Loucy (cell line): ENCODE results near the gene PEX11B.

Experiments used
- H2AFZ ChIP-seq: fragments of 200-600 bp; sonication (generic); 2 replicates; pipeline ENCODE4 v1.6.0; 2016; ENCODE audit warnings: antibody characterized with exemption, mild to moderate bottlenecking, low read length, moderate library complexity
- H3F3A ChIP-seq: fragments of 200-600 bp; 2 replicates; pipeline ENCODE4 v1.6.0; 2016; ENCODE audit warnings: antibody characterized with exemption, low read depth, mild to moderate bottlenecking
- H3K27me3 ChIP-seq: fragments of 200-600 bp; sonication (generic); 2 replicates; pipeline ENCODE4 v1.6.1; 2014; ENCODE audit warnings: low read length, mild to moderate bottlenecking; ENCODE audit not compliant: insufficient read depth, poor library complexity, severe bottlenecking
- H3K36me3 ChIP-seq: fragments of 200-600 bp; sonication (generic); 2 replicates; pipeline ENCODE4 v1.6.1; 2016; ENCODE audit warnings: low read length; ENCODE audit not compliant: insufficient read depth
- H3K4me1 ChIP-seq: fragments of 200-600 bp; sonication (generic); 2 replicates; pipeline ENCODE4 v1.5.1; 2014; ENCODE audit warnings: low read length, mild to moderate bottlenecking; ENCODE audit not compliant: insufficient read depth, poor library complexity, severe bottlenecking
- H3K4me2 ChIP-seq: fragments of 200-600 bp; sonication (generic); 2 replicates; pipeline ENCODE4 v1.6.0; 2014; ENCODE audit warnings: antibody characterized with exemption, low read length, low read depth, mild to moderate bottlenecking; ENCODE audit not compliant: poor library complexity, severe bottlenecking
- H3K4me3 ChIP-seq: fragments of 200-600 bp; sonication (generic); 2 replicates; pipeline ENCODE4 v1.5.1; 2014; ENCODE audit warnings: low read length, mild to moderate bottlenecking, mixed read lengths; ENCODE audit not compliant: poor library complexity, severe bottlenecking
- H3K79me2 ChIP-seq: fragments of 200-600 bp; sonication (generic); 2 replicates; pipeline ENCODE4 v1.6.1; 2014; ENCODE audit warnings: low read length; ENCODE audit not compliant: insufficient read depth
- H3K9ac ChIP-seq: fragments of 200-600 bp; sonication (generic); 2 replicates; pipeline ENCODE4 v1.6.0; 2014; ENCODE audit warnings: mild to moderate bottlenecking, low read depth, low read length, moderate library complexity; ENCODE audit not compliant: poor library complexity, severe bottlenecking
- H3K9me2 ChIP-seq: fragments of 200-600 bp; sonication (generic); replicated peaks from 2 replicates; pipeline ENCODE4 v1.6.1; 2016; ENCODE audit warnings: low read depth, low read length, mixed read lengths
- H3K9me3 ChIP-seq: fragments of 200-600 bp; sonication (generic); 2 replicates; pipeline ENCODE4 v1.6.1; 2014; ENCODE audit warnings: mild to moderate bottlenecking, antibody characterized with exemption, low read length, low read depth; ENCODE audit not compliant: insufficient read depth
- H4K20me1 ChIP-seq: fragments of 200-600 bp; sonication (generic); 2 replicates; pipeline ENCODE4 v1.6.0; 2014; ENCODE audit warnings: antibody characterized with exemption, low read length, mild to moderate bottlenecking; ENCODE audit not compliant: insufficient read depth, poor library complexity, severe bottlenecking
- EZH2phosphoT487 ChIP-seq: fragments of 200-600 bp; IDR thresholded peaks from 2 replicates; pipeline ENCODE4 v1.6.1; 2018; ENCODE audit warnings: antibody characterized with exemption, mild to moderate bottlenecking, moderate library complexity, borderline replicate concordance
- TF ChIP-seq, protein P1 (sequence below): fragments of 200-600 bp; sonication (generic); conservative IDR thresholded peaks from 2 replicates; pipeline ENCODE4 v1.5.1; 2014; ENCODE audit warnings: mild to moderate bottlenecking, antibody characterized with exemption, low read length

PEX11B gene, protein sequence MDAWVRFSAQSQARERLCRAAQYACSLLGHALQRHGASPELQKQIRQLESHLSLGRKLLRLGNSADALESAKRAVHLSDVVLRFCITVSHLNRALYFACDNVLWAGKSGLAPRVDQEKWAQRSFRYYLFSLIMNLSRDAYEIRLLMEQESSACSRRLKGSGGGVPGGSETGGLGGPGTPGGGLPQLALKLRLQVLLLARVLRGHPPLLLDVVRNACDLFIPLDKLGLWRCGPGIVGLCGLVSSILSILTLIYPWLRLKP

DNA sequence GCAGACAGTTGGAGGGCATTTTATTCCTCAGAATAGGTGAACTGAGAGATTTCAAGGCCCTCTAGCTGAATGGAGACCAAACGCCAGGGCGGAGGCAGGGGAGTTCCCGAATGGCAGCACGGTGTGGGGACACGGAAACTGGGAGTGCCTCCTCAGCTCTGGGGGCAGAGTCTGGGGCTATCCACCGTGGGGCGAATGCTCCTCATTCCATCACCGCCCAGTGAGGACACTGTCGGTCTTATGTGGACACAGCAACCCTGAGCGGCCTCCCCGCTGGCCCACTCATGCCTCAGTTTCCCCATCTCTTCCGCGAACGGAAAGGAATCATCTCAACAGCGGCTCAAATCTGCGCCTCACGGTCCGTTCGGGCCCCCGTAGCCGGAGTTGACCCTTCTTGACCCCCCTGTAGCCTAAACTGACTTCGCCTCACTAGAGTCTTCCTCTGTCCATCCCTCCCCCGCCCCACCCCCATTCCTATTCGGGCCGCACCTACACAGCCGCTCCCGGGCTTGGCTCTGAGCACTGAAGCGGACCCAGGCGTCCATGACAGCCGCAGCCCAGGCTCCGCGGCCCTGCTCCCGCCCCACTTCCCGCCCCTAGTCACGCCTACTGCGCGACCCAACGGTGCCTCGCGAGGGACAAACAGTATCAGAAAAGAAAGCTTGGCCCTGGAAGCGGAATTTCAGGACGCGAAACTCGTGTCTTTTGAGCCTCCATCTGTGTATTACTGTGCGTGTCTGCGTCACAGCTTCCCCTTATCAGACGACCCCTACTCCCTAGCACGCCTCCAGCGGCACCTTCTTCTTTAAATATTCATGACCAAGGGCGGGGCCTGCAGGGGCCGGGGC lies at the start of gene PEX11B:
TSS of gene PEX11B (minus strand) at position 574 of the 848 bp plus-strand sequence. CDS start at position 545, 29 bp downstream.
- Histone ChIP-seq H3K9me2 (no peaks in the 10 kb centered on the region), H3K36me3 (no peaks in the 10 kb centered on the region), H2AFZ (peak within 1 kb of the TSS; percentile 95), H3K9me3 (no peaks in the 10 kb centered on the region), H3F3A (0 out of 2 replicates have a peak, but pooled peaks cover 9% of the 10 kb centered on the region), H3K9ac (peak within 1 kb of the TSS; percentile 85), H3K4me1 (peaks cover 14% of the 10 kb centered on the region), H3K27me3 (no peaks in the 10 kb centered on the region), H3K79me2 (peaks cover 12% of the 10 kb centered on the region; the same call in 1 of the 2 replicates), H4K20me1 (no peaks in the 10 kb centered on the region), H3K4me2 (peak within 1 kb of the TSS; percentile 86), H3K4me3 (peak within 1 kb of the TSS; percentile 99)
- TF ChIP-seq, protein P1, sequence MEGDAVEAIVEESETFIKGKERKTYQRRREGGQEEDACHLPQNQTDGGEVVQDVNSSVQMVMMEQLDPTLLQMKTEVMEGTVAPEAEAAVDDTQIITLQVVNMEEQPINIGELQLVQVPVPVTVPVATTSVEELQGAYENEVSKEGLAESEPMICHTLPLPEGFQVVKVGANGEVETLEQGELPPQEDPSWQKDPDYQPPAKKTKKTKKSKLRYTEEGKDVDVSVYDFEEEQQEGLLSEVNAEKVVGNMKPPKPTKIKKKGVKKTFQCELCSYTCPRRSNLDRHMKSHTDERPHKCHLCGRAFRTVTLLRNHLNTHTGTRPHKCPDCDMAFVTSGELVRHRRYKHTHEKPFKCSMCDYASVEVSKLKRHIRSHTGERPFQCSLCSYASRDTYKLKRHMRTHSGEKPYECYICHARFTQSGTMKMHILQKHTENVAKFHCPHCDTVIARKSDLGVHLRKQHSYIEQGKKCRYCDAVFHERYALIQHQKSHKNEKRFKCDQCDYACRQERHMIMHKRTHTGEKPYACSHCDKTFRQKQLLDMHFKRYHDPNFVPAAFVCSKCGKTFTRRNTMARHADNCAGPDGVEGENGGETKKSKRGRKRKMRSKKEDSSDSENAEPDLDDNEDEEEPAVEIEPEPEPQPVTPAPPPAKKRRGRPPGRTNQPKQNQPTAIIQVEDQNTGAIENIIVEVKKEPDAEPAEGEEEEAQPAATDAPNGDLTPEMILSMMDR: no peak
- TF ChIP-seq EZH2phosphoT487: no peak

GRCh38 chr1:145967288-145967687 lies 48.8 kb upstream of the PEX11B start:
- Histone ChIP-seq H3K9ac (no peak overlapping the region), H3K9me2 (no peaks in the 10 kb centered on the region), H3K27me3 (no peaks in the 10 kb centered on the region), H3K9me3 (no peaks in the 10 kb centered on the region), H3K79me2 (peaks cover 23% of the 10 kb centered on the region; the same call in 1 of the 2 replicates), H3F3A (0 out of 2 replicates have a peak, but pooled peaks cover 8% of the 10 kb centered on the region), H3K4me3 (no peak overlapping the region), H3K4me2 (no peak overlapping the region), H3K4me1 (peaks cover 20% of the 10 kb centered on the region), H4K20me1 (no peaks in the 10 kb centered on the region), H2AFZ (no peak overlapping the region), H3K36me3 (no peaks in the 10 kb centered on the region)
- no peak for TF ChIP-seq EZH2phosphoT487
- TF ChIP-seq, protein P1: no peak

- Histone ChIP-seq H3K4me3 (peak overlapping the region; percentile 86), H3K79me2 (peaks cover 38% of the 10 kb centered on the region; the same call in 1 of the 2 replicates), H3K9ac (peak overlapping the region; percentile 80), H3K36me3 (no peaks in the 10 kb centered on the region), H4K20me1 (no peaks in the 10 kb centered on the region), H3K9me2 (no peaks in the 10 kb centered on the region), H3K4me2 (peak overlapping the region; percentile 83), H3K27me3 (no peaks in the 10 kb centered on the region), H3K9me3 (no peaks in the 10 kb centered on the region), H3F3A (0 out of 2 replicates have a peak, but pooled peaks cover 8% of the 10 kb centered on the region), H3K4me1 (peaks cover 24% of the 10 kb centered on the region), H2AFZ (peak overlapping the region; percentile 93)
- TF ChIP-seq, protein P1: no peak
- no peak for TF ChIP-seq EZH2phosphoT487
Measured at GRCh38 chr1:145965119-145965744, 46.7 kb upstream of the PEX11B start.
